Hematopoietic multipotent progenitor cell treated with erythropoietin and hydrocortisone succinate and interleukin-3 and kit ligand, for 6 days (in vitro differentiated cells): Measurements from ENCODE around the gene EIF3J.
"Not testable (repeated sequence)": the region's sequence is repeated elsewhere in the genome, so short reads cannot be mapped to it uniquely, and the experiment has no call there.

ENCODE experiments used
- DNase-seq: peaks from one replicate; pipeline ENCODE4 v3.0.0-alpha.2; 2015

Gene EIF3J

GRCh38 chr15:44544745-44545144 lies 7.8 kb downstream of the EIF3J start:
- not testable (repeated sequence) for DNase-seq

DNA sequence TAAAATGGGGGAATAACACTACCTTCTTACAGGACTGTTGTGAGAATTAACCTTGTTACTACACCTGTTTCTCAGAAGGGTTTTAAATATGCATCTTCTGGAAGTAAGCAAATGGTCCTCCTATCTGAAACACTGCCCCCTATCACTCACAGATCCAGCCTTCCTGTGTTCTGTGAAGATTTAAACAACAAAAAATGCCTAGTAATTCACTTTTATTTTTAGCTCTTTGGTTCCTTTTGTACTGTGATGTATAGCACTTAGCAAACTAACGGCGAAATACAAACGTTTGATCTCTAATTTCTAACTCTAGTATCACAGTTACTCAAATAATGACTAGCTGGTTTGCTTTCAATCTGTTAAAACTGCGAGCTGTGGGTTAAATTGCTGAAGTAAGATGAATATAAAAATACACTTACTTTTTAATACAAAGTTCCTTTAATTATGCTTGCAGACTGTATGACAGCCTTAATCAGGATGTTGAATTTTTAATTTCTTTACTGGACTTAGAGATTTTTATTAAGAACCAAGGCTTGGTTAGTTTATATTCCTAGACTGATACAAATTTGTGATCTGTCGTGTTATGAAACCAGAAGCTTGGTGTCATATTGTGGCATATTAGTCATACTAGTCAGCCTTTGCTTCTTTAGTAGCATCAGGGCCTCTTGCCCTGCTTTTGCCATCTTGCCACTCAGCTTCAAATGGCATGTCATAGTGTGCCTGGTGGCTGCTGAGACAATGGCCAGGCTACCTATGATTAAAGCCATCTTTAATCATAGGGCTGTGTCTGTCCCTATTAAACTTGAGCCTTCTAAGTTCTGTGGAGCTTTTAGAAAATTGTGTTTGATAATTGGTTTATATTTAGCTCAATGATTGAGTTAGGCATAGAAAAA lies 9.2 kb downstream of the EIF3J start:
- DNase-seq, result peak; percentile 41

GRCh38 chr15:44549152-44549551 lies 12.2 kb downstream of the EIF3J start:
- DNase-seq, result not testable (repeated sequence)

GRCh38 chr15:44550256-44550655 lies 13.3 kb downstream of the EIF3J start:
- DNase-seq, result peak; percentile 73

GRCh38 chr15:44550734-44551133 lies 13.8 kb downstream of the EIF3J start:
- no peak for DNase-seq

DNA sequence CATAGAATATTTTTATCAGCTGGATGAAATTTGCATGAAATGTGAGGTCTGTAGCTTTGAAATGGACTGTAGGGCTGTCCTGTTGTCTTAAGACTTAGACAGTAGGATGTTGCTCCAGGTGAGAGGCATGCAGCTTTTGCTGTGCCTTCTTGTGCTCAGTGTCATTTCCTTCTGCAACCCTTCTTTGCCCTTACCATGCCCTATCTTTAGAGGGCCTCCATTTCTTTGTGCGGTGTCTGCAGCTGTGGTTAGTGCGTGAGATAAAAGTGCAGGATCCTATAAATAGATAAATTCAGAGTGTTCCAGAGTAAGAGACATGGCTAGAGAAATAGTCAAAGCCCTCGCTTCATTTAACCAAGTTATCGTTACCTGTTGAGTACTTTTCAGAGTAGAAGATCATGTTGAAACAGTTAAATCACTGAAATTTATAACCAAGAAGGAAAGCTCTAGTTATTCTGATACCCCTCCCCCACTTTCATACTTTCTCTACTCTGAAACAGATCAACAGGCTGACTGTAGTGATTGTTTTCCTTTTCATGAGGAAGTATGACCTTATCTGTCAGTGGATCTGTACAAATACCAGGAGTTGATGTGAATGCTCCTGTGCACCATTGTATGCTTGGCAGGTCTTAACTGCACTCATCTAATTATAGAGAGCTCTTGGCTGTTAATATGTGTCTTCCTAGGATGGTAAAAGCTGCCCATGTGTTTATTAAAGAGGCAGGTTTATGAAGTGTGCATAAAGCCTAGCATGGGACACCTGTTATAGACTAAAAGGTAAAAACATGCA lies 18.2 kb downstream of the EIF3J start:
- DNase-seq, result peak; percentile 41

DNA sequence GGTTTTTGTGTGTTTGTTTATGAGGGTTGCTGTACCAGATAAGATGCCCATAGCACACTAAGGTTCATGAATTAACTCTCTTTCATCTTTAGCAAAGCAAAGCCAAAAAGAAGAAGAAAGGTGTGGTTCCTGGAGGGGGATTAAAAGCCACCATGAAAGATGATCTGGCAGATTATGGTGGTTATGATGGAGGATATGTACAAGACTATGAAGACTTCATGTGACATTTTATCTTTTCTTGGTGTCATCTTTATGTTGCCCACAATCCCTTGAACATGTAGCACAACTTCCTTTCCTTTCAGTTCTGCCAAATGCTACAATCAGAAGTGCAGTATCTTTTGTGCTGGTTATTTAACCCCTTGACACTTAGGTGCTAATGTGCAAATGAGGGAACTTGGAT lies 24.0 kb downstream of the EIF3J start:
- not testable (repeated sequence) for DNase-seq

- DNase-seq, result no peak
Observed at GRCh38 chr15:44565387-44566154, 28.6 kb downstream of the EIF3J start.

DNA sequence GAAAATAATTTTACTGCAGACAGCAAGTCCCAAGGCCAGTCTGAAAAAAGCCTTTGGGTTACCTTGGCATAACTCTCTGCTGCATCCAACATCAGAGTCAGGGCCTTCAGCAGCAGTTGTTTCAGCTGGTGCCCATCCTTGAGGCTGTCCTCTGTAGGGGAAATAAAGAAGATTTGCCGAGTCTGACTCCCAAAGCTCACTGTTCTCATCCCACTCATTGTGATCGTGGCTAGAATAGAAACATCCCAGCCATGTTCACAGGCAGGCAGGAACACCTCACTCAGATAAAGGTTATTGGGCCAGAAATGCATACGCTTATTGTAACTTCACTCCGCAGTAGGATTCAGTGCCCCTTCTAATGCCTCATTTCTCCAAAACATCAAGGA lies 29.2 kb downstream of the EIF3J start:
- DNase-seq, result no peak

- no peak for DNase-seq
Observed at GRCh38 chr15:44568338-44568737, 31.4 kb downstream of the EIF3J start.

DNA sequence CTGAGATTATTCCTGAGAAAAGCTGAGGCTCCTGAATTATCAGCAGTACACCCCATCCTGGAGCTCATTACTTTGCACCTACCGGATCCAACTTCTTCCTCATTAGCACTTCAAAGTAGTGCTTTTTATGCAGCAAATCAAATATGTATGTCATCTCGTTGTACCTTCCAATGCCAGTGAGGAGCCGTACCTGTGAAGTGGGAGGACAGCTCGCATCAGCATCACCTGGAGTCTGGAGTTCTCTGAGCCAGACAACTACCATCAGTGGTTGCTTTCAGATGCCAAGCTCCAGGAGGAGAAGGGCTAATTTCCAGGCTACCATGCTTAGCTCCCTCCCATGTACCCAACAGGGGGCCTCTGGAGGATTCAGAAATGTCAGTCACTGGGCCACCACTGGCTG lies 32.4 kb downstream of the EIF3J start:
- DNase-seq, result no peak

DNA sequence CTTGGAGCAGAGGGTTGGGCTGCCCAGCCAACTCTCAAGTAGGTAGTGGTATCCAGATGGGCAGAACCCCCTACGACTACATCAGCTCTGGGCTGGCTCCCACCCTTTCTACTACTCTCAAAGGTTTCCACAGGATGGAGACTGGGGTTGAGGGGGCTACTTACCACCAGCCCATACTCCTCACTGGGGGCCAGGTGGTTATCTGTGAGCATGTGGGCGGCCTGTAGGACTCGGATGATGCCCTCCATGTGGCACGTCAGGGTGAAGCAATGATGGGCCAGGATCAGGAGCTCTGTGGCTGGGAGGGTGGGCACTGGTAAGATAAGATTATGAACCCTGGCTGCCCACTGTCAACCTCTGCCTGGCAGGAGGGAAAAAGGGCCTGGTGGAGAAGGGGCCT lies 33.4 kb downstream of the EIF3J start:
- peak; percentile 60 for DNase-seq

- no peak for DNase-seq
Observed at GRCh38 chr15:44573386-44573785, 36.4 kb downstream of the EIF3J start.

DNA sequence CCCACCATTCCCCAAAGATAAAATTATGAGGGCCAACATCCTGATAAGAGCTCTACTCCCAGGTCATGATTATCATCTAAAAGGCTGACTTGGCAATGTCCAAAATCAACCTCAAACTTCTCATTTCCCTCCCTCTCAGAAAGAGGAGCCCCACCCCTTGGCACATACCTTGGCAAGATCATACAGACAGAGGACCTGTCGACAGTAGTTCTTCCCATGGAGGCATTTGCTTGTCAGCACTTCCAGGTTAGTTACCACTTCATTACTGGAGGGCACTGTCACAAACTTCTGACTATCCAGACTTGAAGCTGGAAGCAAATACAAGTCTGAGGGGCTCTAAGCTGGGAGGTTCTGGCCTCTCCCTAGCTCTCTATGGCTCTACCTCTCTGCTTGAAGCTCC lies 37.8 kb downstream of the EIF3J start:
- DNase-seq, result no peak

- DNase-seq, result no peak
Observed at GRCh38 chr15:44580105-44580504, 43.2 kb downstream of the EIF3J start.

DNA sequence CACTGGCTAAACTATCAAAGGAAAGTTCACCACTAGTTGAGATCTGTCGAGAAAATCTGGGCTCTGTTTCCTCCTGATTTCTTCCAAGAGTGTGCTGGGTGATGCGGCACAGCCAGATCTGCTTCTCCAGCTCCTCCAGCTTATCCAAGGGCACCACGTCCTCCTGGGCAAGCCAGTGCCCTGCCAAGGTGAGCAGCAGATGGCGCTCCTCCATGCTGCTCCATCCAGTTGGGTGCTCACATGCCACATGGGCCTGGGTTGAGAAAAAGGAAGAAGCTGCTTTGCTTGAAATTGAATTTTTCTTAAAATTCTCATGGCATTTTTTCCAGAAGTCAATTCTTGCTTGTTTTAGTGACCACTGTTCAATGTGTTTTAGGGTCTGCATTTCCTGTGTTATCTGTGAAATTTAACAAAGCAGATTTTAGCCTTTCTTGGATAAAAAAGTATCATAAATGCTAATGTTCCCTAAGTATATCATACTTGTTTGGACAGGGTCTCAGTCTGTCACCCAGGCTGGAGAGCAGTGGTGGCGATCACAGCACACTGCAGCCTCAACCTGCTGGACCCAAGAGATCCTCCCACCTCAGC lies 47.3 kb downstream of the EIF3J start:
- DNase-seq, result peak; percentile 76

DNA sequence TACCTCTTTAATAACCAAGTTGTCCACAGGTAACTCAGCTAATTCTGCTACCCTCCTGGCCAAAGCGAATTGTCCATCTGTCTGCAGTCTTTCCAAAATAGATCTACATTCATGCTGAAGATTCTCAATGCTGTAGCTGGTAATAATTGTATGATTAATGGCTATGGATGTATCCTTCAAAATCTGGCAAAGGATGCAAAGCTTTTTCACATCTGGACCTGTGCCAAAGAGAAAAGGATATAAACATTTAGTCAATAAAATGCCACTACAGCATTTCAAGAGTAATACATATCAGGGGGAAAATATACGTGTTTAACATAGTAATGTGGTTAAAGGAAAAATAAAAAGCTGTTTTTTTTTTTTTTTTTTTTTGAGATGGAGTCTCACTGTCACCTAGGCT lies 48.7 kb downstream of the EIF3J start:
- DNase-seq, result no peak

GRCh38 chr15:44588541-44588940 lies 51.6 kb downstream of the EIF3J start:
- no peak for DNase-seq

- DNase-seq, result no peak
Observed at GRCh38 chr15:44591326-44591725, 54.4 kb downstream of the EIF3J start.

DNA sequence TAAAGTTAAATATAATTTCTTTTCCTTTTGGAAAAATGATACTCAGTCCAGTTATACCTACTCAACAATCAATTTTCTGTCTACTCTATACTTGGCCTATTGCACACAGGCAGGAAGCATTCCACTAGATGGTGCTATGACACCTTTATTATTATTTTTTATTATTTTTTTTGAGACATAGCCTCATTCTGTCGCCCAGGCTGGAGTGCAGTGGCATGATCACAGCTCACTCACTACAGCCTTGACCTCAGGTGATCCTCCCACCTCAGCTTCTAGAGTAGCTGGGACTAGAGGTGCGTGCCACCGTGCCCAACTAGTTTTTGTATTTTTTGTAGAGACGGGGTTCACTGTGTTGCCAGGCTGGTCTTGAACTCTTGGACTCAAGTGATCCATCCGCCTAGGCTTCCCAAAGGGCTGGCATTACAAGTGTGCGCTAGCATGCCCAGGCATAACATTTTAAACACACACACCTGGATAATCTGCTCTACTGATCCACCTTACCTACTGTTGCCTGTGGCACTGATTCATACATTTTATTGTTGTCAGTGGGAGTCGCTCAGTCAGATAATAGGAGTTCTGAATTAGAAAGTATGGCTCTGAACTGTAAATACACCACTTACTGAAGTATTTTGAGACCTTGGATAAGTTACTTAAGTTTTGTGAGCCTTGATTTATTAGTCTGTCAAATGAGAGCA lies 56.2 kb downstream of the EIF3J start:
- peak; percentile 65 for DNase-seq

- no peak for DNase-seq
Observed at GRCh38 chr15:44595246-44595645, 58.3 kb downstream of the EIF3J start.
